Neutrophil (primary cell): Measurements from ENCODE around the gene TCF12.

Experiments used
- H3K27ac ChIP-seq: fragments of 200-600 bp; sonication (generic); 2 replicates; pipeline ENCODE4 v1.5.1; 2016; ENCODE audit warnings: mild to moderate bottlenecking, moderate library complexity
- H3K27me3 ChIP-seq: fragments of 200-600 bp; sonication (generic); 2 replicates; pipeline ENCODE4 v1.6.0; 2016; ENCODE audit warnings: mild to moderate bottlenecking
- H3K36me3 ChIP-seq: fragments of 200-600 bp; sonication (generic); 2 replicates; pipeline ENCODE4 v1.5.1; 2017
- H3K4me1 ChIP-seq, 2 experiments: fragments of 200-600 bp in 1 of 2; sonication (generic) in 1 of 2; 1 replicate in 1 of 2; 2 replicates in 1 of 2; pipeline versions ENCODE4 v1.5.1 to v1.6.1; 2013 to 2016; ENCODE audit warnings: low read depth in 1 of 2, low read length in 1 of 2, mild to moderate bottlenecking in 1 of 2, moderate library complexity in 1 of 2; ENCODE audit not compliant: control insufficient read depth in 1 of 2, insufficient read depth in 1 of 2
- H3K4me3 ChIP-seq, 2 experiments: fragments of 200-600 bp in 1 of 2; sonication (generic) in 1 of 2; 1 replicate in 1 of 2; 2 replicates in 1 of 2; pipeline ENCODE4 v1.5.1; 2013 to 2016; ENCODE audit warnings: low read depth in 1 of 2, low read length in 1 of 2, mild to moderate bottlenecking in 1 of 2, moderate library complexity in 1 of 2
- H3K9me3 ChIP-seq: fragments of 200-600 bp; sonication (generic); 2 replicates; pipeline ENCODE4 v1.5.1; 2016
- TF ChIP-seq, protein P1 (sequence below): fragments of 200-600 bp; sonication (generic); IDR thresholded peaks from 2 replicates; pipeline ENCODE4 v1.5.1; 2016; ENCODE audit warnings: antibody characterized with exemption

The TCF12 gene

GRCh38 chr15:57328897-57329296 is 410.5 kb downstream of the TCF12 start:
- no peaks in the 10 kb centered on the region for H3K4me1 ChIP-seq
- no peak overlapping the region for H3K27ac ChIP-seq
- no peaks in the 10 kb centered on the region for H3K36me3 ChIP-seq
- TF ChIP-seq, protein P1, sequence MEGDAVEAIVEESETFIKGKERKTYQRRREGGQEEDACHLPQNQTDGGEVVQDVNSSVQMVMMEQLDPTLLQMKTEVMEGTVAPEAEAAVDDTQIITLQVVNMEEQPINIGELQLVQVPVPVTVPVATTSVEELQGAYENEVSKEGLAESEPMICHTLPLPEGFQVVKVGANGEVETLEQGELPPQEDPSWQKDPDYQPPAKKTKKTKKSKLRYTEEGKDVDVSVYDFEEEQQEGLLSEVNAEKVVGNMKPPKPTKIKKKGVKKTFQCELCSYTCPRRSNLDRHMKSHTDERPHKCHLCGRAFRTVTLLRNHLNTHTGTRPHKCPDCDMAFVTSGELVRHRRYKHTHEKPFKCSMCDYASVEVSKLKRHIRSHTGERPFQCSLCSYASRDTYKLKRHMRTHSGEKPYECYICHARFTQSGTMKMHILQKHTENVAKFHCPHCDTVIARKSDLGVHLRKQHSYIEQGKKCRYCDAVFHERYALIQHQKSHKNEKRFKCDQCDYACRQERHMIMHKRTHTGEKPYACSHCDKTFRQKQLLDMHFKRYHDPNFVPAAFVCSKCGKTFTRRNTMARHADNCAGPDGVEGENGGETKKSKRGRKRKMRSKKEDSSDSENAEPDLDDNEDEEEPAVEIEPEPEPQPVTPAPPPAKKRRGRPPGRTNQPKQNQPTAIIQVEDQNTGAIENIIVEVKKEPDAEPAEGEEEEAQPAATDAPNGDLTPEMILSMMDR = no peak
- no peak overlapping the region for H3K4me3 ChIP-seq
- H3K27me3 ChIP-seq = peaks cover 9% of the 10 kb centered on the region
- H3K9me3 ChIP-seq = no peaks in the 10 kb centered on the region

- Histone ChIP-seq H3K4me3 (no peak overlapping the region), H3K9me3 (no peaks in the 10 kb centered on the region), H3K4me1 (no peaks in the 10 kb centered on the region), H3K27me3 (peaks cover 9% of the 10 kb centered on the region), H3K36me3 (no peaks in the 10 kb centered on the region), H3K27ac (no peak overlapping the region)
- TF ChIP-seq, protein P1 = no peak
These were observed 411.3 kb downstream of the TCF12 start for GRCh38 chr15:57329582-57330367.

DNA sequence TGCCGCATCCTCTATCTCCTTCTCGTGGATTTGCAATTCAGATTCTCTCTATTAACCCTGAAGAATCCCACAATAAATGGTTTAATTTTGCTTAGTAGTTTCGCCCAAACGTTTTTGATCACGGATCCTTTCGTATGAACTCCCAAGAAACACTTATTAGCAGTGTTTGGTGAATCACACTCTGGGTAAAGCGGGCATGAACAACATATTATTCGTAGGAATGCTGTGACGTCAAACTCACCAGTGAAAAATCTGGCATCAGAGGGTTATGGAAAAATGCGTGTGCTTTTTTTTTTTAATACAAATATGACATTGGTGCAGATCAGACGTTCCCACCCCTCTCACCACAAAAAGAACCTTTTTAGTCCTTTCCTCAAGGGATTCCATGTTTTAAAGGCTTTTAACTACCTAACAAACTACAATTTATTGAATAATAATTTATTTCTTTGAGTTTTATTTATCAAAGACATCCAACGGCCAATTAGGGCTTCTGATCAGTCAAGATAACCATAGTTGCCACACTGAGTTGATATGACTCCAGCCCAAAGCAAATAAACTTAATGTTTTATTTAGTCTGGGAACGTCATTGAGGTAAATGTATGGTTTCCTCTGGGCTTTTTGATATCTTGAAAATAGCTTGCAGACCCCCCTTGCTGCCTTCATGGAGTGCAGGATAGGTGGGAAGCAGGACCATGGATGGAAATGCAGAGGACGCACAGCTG is 412.3 kb downstream of the TCF12 start:
- no peak overlapping the region for H3K4me3 ChIP-seq
- H3K27me3 ChIP-seq = peaks cover 9% of the 10 kb centered on the region
- TF ChIP-seq, protein P1 = no peak

GRCh38 chr15:57332326-57332725 is 413.9 kb downstream of the TCF12 start:
- H3K9me3 ChIP-seq = no peaks in the 10 kb centered on the region
- no peaks in the 10 kb centered on the region for H3K36me3 ChIP-seq
- no peak overlapping the region for H3K27ac ChIP-seq
- H3K27me3 ChIP-seq = peaks cover 9% of the 10 kb centered on the region
- TF ChIP-seq, protein P1 = no peak
- no peak overlapping the region for H3K4me3 ChIP-seq
- no peaks in the 10 kb centered on the region for H3K4me1 ChIP-seq

More for the DNA sequence above, 412.3 kb downstream of the TCF12 start:
- H3K27ac ChIP-seq = no peak overlapping the region
- no peaks in the 10 kb centered on the region for H3K36me3 ChIP-seq
- no peaks in the 10 kb centered on the region for H3K4me1 ChIP-seq
- no peaks in the 10 kb centered on the region for H3K9me3 ChIP-seq

DNA sequence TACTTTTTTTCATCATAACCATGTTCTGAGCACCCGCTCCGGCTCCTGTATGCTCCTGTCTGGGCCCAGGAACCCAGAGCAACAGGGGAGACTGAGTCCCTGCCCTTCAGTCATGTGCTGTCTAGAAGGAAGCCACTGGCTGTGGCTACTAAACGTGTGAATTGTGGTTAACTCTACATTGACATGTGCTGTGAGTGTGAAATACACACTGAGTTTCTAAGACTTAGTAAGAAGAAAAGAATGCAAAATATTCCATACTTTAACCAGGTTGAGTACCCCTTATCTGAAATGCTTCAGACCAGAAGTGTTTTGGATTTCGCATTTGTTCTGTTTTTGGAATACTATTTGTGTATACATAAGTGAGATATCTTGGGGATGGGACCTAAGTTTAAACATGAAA is 415.0 kb downstream of the TCF12 start:
- Histone ChIP-seq H3K27ac (no peak overlapping the region), H3K4me1 (no peaks in the 10 kb centered on the region), H3K36me3 (no peaks in the 10 kb centered on the region), H3K9me3 (no peaks in the 10 kb centered on the region), H3K27me3 (peaks cover 7% of the 10 kb centered on the region), H3K4me3 (no peak overlapping the region)
- TF ChIP-seq, protein P1 = no peak
